Measurements from ENCODE around the gene CELF4.

The CELF4 gene

GRCh38 chr18:37604032-37604431, 38.4 kb upstream of the CELF4 start:
- TF ChIP-seq CTCF (IDR thresholded peaks at IDR 0.05; ENCODE audit: insufficient read depth, low read length, poor library complexity, severe bottlenecking) (no peak), EZH2phosphoT487 (conservative IDR thresholded peaks at IDR 0.05; ENCODE audit: low read length) (no peak)
- Histone ChIP-seq H3K79me2 (ENCODE audit: insufficient read depth, low read length) (no peaks in the 10 kb centered on the region), H3K9me3 (ENCODE audit: insufficient read depth, low read length) (no peaks in the 10 kb centered on the region)

GRCh38 chr18:37598966-37599896, 33.6 kb upstream of the CELF4 start:
- no peaks in the 10 kb centered on the region for H3K9me3 ChIP-seq (ENCODE audit: insufficient read depth, low read length)
- no peaks in the 10 kb centered on the region for H3K36me3 ChIP-seq (ENCODE audit: low read length)

More at GRCh38 chr18:37604032-37604431, 38.4 kb upstream of the CELF4 start:
- H4K20me1 ChIP-seq (ENCODE audit: low read depth, low read length): no peaks in the 10 kb centered on the region
- no peak overlapping the region for H3K9ac ChIP-seq (ENCODE audit: low read length)
- no peak overlapping the region for H3K27ac ChIP-seq (ENCODE audit: low read depth, low read length)
- no peak overlapping the region for H2AFZ ChIP-seq (ENCODE audit: low read depth, low read length, severe bottlenecking)
- H3K4me2 ChIP-seq (ENCODE audit: low read depth, low read length, poor library complexity, severe bottlenecking): no peak overlapping the region
- H3K9me2 ChIP-seq (replicated peaks; ENCODE audit: insufficient read depth, low read length): no peaks in the 10 kb centered on the region
- no peaks in the 10 kb centered on the region for H3F3A ChIP-seq (ENCODE audit: insufficient read depth)
- no peaks in the 10 kb centered on the region for H3K27me3 ChIP-seq (ENCODE audit: low read length)
- H3K36me3 ChIP-seq (ENCODE audit: low read length): no peaks in the 10 kb centered on the region
- no peak overlapping the region for H3K4me3 ChIP-seq (ENCODE audit: insufficient read depth, low read length, poor library complexity, severe bottlenecking)

GRCh38 chr18:37598396-37598795, 32.8 kb upstream of the CELF4 start:
- no peaks in the 10 kb centered on the region for H3K36me3 ChIP-seq (ENCODE audit: low read length)
- no peaks in the 10 kb centered on the region for H3K9me2 ChIP-seq (replicated peaks; ENCODE audit: insufficient read depth, low read length)
- no peak overlapping the region for H3K4me3 ChIP-seq (ENCODE audit: insufficient read depth, low read length, poor library complexity, severe bottlenecking)
- no peaks in the 10 kb centered on the region for H3K27me3 ChIP-seq (ENCODE audit: low read length)
- H4K20me1 ChIP-seq (ENCODE audit: low read depth, low read length): no peaks in the 10 kb centered on the region
- no peaks in the 10 kb centered on the region for H3F3A ChIP-seq (ENCODE audit: insufficient read depth)
- no peaks in the 10 kb centered on the region for H3K79me2 ChIP-seq (ENCODE audit: insufficient read depth, low read length)
- H3K9me3 ChIP-seq (ENCODE audit: insufficient read depth, low read length): no peaks in the 10 kb centered on the region
- TF ChIP-seq EZH2phosphoT487 (conservative IDR thresholded peaks at IDR 0.05; ENCODE audit: low read length) (no peak), CTCF (IDR thresholded peaks at IDR 0.05; ENCODE audit: insufficient read depth, low read length, poor library complexity, severe bottlenecking) (no peak)
- no peak overlapping the region for H3K9ac ChIP-seq (ENCODE audit: low read length)
- H3K27ac ChIP-seq (ENCODE audit: low read depth, low read length): no peak overlapping the region
- H2AFZ ChIP-seq (ENCODE audit: low read depth, low read length, severe bottlenecking): no peak overlapping the region
- H3K4me2 ChIP-seq (ENCODE audit: low read depth, low read length, poor library complexity, severe bottlenecking): no peak overlapping the region

More at GRCh38 chr18:37598966-37599896, 33.6 kb upstream of the CELF4 start:
- H3K27ac ChIP-seq (ENCODE audit: low read depth, low read length): no peak overlapping the region
- H3K9ac ChIP-seq (ENCODE audit: low read length): no peak overlapping the region
- H3K9me2 ChIP-seq (replicated peaks; ENCODE audit: insufficient read depth, low read length): no peaks in the 10 kb centered on the region
- H2AFZ ChIP-seq (ENCODE audit: low read depth, low read length, severe bottlenecking): no peak overlapping the region
- no peak overlapping the region for H3K4me2 ChIP-seq (ENCODE audit: low read depth, low read length, poor library complexity, severe bottlenecking)
- no peaks in the 10 kb centered on the region for H3K27me3 ChIP-seq (ENCODE audit: low read length)
- no peak overlapping the region for H3K4me3 ChIP-seq (ENCODE audit: insufficient read depth, low read length, poor library complexity, severe bottlenecking)
- H3K79me2 ChIP-seq (ENCODE audit: insufficient read depth, low read length): no peaks in the 10 kb centered on the region
- no peak for TF ChIP-seq EZH2phosphoT487 (conservative IDR thresholded peaks at IDR 0.05; ENCODE audit: low read length)
- H4K20me1 ChIP-seq (ENCODE audit: low read depth, low read length): no peaks in the 10 kb centered on the region
- no peaks in the 10 kb centered on the region for H3F3A ChIP-seq (ENCODE audit: insufficient read depth)

GRCh38 chr18:37590346-37590745, 24.7 kb upstream of the CELF4 start:
- H3K9me2 ChIP-seq (replicated peaks; ENCODE audit: insufficient read depth, low read length): no peaks in the 10 kb centered on the region
- H3K79me2 ChIP-seq (ENCODE audit: insufficient read depth, low read length): no peaks in the 10 kb centered on the region
- H4K20me1 ChIP-seq (ENCODE audit: low read depth, low read length): no peaks in the 10 kb centered on the region
- H3K9ac ChIP-seq (ENCODE audit: low read length): no peak overlapping the region
- no peaks in the 10 kb centered on the region for H3K36me3 ChIP-seq (ENCODE audit: low read length)
- no peak overlapping the region for H3K27ac ChIP-seq (ENCODE audit: low read depth, low read length)
- no peaks in the 10 kb centered on the region for H3K27me3 ChIP-seq (ENCODE audit: low read length)
- no peaks in the 10 kb centered on the region for H3F3A ChIP-seq (ENCODE audit: insufficient read depth)
- H3K9me3 ChIP-seq (ENCODE audit: insufficient read depth, low read length): no peaks in the 10 kb centered on the region
- H2AFZ ChIP-seq (ENCODE audit: low read depth, low read length, severe bottlenecking): no peak overlapping the region
- H3K4me3 ChIP-seq (ENCODE audit: insufficient read depth, low read length, poor library complexity, severe bottlenecking): no peak overlapping the region
- no peak for TF ChIP-seq CTCF (IDR thresholded peaks at IDR 0.05; ENCODE audit: insufficient read depth, low read length, poor library complexity, severe bottlenecking)
- TF ChIP-seq EZH2phosphoT487 (conservative IDR thresholded peaks at IDR 0.05; ENCODE audit: low read length): no peak
- no peak overlapping the region for H3K4me2 ChIP-seq (ENCODE audit: low read depth, low read length, poor library complexity, severe bottlenecking)
